WERI-Rb-1 (cell line): ENCODE measurements around the gene TPI1.
A peak's percentile ranks its signal among the peaks of the same experiment; 100 is the strongest.

Source experiments
- DNase-seq: peaks from one replicate; pipeline ENCODE4 v3.0.0-alpha.2; 2020
- H3K27ac ChIP-seq: fragments of 250-450 bp; sonication (Bioruptor Pico); 2 replicates; pipeline ENCODE4 v1.5.1; 2020; ENCODE audit warnings: mild to moderate bottlenecking, moderate library complexity
- H3K27me3 ChIP-seq: fragments of 250-450 bp; sonication (Bioruptor Pico); 2 replicates; pipeline ENCODE4 v1.5.1; 2021; ENCODE audit warnings: mild to moderate bottlenecking, low read depth, moderate library complexity; ENCODE audit not compliant: insufficient read depth, severe bottlenecking
- H3K36me3 ChIP-seq: fragments of 250-450 bp; sonication (Bioruptor Pico); 2 replicates; pipeline ENCODE4 v1.5.1; 2020; ENCODE audit warnings: mild to moderate bottlenecking, moderate library complexity
- H3K4me3 ChIP-seq: 2 replicates; pipeline ENCODE4 v1.5.1; 2011; ENCODE audit warnings: low read depth, mild to moderate bottlenecking, control low read depth, low read length
- H3K9me3 ChIP-seq: fragments of 250-450 bp; sonication (Bioruptor Pico); 2 replicates; pipeline ENCODE4 v1.5.1; 2021; ENCODE audit warnings: mild to moderate bottlenecking, moderate library complexity; ENCODE audit not compliant: severe bottlenecking
- CTCF ChIP-seq: IDR thresholded peaks from 2 replicates; pipeline ENCODE4 v1.5.1; 2011; ENCODE audit warnings: low read depth, mild to moderate bottlenecking, control low read depth, inconsistent platforms, low read length

Gene TPI1

GRCh38 chr12:6916426-6917200 is 49.3 kb downstream of the TPI1 start:
- Histone ChIP-seq H3K4me3 (peak overlapping the region; percentile 78), H3K27me3 (no peaks in the 10 kb centered on the region), H3K36me3 (peaks cover 65% of the 10 kb centered on the region), H3K9me3 (no peaks in the 10 kb centered on the region), H3K27ac (peak overlapping the region; percentile 76; the same call in 1 of the 2 replicates)
- DNase-seq, result no peak
- no peak for TF ChIP-seq CTCF

- peaks cover 75% of the 10 kb centered on the region for H3K36me3 ChIP-seq
- no peak for DNase-seq
- no peak for TF ChIP-seq CTCF
- no peaks in the 10 kb centered on the region for H3K27me3 ChIP-seq
- H3K4me3 ChIP-seq, result no peak overlapping the region
- H3K27ac ChIP-seq, result no peak overlapping the region
- no peaks in the 10 kb centered on the region for H3K9me3 ChIP-seq
Measured at GRCh38 chr12:6917491-6918231, 50.3 kb downstream of the TPI1 start.

GRCh38 chr12:6919588-6919987 is 52.3 kb downstream of the TPI1 start:
- no peak overlapping the region for H3K4me3 ChIP-seq
- no peak for DNase-seq
- TF ChIP-seq CTCF, result peak; percentile 29; the same call in 1 of the 2 replicates
- H3K27me3 ChIP-seq, result no peaks in the 10 kb centered on the region
- H3K27ac ChIP-seq, result peak overlapping the region; percentile 45
- no peaks in the 10 kb centered on the region for H3K9me3 ChIP-seq
- H3K36me3 ChIP-seq, result peaks cover 89% of the 10 kb centered on the region
